ENCODE results near the gene STK11IP.

The STK11IP gene

DNA sequence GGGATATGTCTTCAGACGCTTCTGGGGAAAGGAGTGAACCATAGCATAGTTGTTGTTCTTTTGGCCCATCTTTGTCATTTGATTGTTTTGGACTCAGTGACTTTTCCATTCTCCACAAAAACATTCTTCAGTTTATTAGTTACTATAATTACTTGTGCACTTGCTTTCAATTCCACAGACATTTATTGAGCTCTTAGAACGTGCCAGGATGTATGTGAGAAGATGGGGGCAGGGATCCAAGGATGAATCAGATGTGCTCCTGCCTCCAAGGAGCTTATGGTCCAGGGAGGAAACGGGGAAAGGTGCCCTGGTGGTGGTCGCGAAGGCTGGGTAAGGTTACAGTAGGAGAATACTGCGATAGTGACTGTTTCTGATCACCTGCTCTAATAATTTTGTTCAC, 22.9 kb downstream of the STK11IP start:
- no peak for DNase-seq

DNA sequence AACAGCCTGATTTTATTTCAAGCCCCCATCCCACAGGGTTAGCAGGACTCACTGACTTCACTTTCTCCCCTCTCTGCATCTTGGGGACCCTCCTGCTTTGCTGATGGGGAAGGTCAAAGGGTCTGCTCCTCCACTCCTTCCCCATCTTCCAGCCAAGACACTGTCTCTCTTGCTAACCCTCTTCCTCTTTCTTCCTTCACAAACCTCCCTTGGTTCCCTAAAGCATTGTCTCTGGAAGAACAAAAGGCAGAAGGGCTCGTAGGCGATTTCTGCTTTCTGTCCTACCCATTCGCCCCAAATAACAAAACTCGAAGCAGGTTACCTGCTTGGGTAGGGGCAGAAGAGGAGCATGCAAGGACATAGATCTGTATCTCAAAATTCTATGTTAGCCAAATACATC, 24.3 kb downstream of the STK11IP start:
- DNase-seq: no peak

DNA sequence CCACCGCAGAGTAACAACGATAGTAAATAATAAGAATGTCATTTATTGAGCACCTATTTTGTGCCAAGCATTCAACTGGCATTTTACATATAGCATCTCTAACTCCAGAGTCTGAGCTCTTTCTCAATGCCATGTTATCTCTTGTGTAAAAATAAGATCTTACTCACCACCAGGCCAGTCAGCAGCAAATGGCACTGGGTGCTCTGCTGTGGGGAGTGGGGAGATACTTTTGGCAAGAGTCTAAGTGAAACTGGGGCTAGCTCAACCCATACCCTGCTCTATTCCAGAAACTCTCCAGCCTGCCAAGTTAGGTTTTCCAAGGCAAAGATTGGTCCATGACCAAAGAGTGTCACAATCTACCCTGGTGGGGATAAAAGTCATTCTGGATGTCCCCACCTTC, 24.8 kb downstream of the STK11IP start:
- DNase-seq: no peak

DNA sequence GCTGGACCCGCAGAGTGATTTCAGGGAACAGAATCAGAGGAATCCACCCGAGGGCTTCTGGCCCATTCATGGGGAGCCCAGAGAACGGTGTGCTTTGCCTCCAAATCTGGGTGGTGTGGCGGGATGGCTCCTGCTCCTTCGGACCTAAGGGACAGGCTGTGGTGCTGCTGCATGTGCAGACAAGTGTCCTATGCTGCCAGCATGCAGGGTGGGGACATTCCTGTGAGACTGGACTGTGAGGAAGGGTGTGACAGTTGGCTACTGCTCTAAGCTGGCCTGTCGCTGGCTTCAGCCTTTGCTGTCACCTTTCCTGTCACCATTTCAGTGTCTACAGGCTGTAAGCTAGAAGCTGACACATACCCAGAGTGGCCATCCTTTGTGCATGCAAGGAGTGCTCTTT, 26.9 kb downstream of the STK11IP start:
- DNase-seq: no peak

DNA sequence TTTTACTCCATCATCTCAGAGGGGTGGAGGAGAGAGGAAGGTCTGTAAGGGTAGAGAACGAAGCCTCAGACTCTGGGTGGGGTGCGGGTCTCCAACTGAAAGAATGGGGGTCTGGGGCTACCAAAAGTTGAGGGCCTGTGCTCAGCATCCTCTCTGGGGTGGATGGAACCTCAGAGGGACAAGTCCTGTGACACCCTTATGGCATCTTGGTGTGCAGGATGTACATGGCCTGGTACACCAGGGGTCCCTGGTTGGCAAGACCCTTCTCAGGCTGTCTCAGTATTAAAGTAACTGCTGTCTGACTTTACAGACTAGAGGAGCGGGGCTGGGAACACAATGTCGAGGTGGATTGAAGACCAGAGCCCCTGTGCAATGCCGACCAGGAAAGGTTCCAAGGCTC, 27.5 kb downstream of the STK11IP start:
- no peak for DNase-seq

DNA sequence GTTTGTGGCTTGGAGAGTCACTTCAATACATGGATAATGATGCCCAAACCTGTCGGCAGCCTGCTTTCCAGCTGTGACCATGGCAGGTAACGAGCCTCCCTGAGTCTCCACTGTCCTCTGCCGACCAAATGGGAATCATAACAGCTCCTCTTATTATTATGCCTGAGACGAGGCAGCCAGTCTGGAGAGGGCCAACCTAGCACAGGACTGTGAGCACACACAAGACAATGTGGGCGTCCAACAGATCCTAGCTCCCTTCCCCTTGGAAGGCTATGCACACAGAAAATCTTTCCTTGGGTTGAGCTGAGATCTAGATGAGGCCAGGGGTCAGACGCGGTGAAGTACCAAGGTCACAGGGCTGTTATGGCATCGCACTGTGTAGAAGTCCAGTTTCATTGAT, 28.9 kb downstream of the STK11IP start:
- no peak for DNase-seq

DNA sequence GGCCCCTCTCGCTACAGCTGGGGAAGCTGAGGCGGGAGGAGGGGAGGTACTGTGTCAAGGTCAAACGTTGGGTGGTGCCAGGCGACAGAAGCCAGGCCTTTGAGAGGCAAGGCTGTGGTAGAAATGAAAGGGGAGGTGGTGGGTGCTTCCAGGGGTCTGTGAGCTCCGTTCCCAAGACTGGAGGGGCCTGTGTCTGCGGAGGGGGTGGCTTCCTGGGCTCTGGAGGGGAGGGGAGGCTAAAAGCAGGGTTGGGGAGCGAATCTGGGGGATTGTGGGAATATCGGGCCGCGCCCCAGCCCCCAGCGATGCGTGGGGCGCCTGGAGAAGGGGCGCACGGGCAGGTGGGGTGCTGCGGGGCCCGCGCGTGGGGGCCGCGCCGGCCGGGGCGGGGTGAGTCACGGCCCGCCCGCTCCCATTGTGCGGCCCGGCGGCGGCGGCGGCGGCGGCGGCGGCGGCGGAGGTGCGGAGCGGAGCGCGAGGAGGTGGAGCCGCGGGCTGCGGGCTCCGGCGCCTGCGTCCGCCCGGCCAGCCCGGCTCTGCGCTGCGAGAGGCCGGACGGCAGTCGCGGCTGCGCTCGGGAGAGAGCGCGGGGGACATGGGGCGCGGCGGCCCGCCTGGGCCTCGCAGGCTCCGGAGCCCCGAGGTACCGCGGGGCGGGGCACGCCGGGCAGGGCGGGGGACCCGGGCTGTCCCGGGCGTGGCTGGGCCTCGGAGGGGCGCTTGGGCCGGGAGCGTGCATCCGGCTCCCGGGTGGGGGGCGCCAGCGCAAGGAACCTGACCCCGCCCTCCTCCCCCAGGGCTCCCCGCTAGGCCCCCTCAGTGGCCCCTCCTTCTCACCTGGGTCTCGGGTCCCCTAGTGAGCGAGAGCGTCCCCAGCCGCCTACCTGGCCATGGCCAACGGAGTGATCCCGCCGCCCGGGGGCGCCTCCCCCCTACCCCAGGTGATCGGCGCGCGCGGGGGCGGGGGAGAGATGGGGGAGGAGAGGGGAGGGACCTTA, 29.7 kb downstream of the STK11IP start, which contains the start of gene SLC4A3:
Gene SLC4A3, plus strand, starts transcription at position 528 of the 998 bp plus-strand sequence. Its CDS starts 363 bp downstream, at position 891.
- DNase-seq: no peak

DNA sequence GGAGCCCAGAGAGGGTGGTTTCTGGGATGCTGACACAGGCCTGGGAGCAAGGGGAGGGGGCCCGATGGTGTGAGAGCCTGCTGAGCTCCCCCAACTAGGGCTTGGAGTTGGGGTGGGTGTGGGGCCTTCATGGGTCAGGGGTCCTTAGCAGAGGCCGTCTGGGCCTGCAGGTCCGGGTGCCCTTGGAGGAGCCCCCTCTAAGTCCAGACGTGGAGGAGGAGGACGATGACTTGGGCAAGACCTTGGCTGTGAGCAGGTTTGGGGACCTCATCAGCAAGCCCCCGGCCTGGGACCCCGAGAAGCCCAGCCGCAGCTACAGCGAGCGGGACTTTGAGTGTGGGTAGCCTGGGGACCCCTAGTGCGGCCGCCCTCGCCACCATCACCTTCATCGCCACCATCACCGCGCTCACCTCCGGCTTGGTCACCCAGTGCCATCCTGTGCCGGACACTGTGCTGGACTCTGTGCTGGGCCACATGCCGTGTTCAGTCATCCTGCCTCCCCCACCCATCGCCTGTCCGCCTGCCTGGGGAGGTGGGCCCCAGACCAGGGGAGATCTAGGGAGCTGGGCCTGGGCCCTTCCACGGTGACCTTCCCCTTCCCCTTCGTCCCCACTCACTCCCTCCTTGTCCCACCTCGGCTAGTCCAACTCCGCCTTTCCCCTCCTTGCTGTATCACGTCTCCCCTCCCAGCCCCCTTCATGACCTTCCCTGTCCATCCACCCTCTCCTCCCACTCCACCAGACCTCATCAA, 30.8 kb downstream of the STK11IP start:
- DNase-seq: no peak

DNA sequence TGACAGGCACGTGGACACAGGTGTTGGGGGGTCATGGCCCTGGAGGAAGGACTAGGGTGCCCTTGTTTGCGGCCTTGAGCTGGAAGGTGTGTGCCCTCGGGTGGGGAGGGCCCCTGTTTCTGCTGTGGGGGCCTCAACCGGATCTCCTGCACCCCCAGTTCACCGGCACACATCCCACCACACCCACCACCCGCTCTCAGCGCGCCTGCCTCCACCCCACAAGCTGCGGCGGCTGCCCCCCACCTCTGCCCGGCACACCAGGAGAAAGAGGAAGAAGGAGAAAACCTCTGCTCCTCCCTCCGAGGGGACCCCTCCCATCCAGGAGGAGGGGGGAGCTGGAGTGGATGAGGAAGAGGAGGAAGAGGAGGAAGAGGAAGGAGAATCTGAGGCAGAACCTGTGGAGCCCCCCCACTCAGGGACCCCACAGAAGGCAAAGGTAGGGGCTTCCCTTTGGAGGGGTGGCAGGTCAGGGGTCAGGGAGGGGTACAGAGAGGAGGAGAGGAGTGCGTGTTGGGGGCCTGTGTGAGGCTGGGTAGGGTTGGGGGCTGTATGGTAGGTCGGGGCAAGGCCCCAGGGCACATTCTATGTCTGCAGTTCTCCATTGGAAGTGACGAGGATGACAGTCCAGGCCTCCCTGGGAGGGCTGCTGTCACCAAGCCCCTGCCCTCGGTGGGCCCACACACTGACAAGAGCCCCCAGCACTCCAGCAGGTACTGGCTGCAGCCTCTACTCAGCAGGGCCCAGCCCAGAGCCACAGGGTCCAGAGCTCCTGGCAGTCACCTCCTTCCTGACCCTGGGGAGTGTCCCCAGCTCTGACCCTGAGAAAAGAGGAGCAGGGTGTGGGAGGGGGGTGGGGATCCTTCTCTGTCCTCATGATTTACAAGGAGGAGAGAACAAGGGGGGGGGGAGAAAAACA, 31.6 kb downstream of the STK11IP start:
- no peak for DNase-seq

DNA sequence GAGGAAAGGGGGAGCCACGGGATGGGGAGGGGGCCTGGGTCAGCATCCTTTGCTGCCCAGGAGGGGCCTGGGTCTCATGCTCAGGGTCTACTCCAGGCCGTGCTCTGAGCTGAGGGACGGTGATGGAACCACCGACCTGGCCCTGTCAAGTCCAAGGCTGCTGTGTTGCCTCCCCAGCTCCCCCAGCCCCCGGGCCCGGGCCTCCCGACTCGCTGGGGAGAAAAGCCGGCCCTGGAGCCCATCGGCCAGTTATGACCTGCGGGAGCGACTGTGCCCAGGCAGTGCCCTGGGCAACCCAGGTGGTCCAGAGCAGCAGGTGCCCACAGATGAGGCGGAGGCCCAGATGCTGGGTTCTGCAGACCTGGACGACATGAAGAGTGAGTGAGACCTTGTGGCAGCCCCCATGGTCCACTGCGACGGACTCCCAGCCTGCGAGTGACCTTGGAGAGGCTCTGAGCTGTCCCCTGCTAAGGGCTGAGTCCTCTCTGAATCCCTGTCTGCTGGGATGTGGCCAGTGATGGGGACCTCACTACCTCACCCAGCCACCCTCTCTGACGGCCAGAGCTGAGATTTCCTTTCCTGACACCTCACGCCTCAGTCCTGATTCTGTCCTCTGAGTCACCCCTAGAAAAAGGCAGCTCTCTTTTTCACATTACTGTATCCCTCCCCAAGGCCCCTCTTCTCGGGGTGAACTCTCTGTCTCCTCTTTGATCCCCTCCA, 32.5 kb downstream of the STK11IP start:
- no peak for DNase-seq

DNA sequence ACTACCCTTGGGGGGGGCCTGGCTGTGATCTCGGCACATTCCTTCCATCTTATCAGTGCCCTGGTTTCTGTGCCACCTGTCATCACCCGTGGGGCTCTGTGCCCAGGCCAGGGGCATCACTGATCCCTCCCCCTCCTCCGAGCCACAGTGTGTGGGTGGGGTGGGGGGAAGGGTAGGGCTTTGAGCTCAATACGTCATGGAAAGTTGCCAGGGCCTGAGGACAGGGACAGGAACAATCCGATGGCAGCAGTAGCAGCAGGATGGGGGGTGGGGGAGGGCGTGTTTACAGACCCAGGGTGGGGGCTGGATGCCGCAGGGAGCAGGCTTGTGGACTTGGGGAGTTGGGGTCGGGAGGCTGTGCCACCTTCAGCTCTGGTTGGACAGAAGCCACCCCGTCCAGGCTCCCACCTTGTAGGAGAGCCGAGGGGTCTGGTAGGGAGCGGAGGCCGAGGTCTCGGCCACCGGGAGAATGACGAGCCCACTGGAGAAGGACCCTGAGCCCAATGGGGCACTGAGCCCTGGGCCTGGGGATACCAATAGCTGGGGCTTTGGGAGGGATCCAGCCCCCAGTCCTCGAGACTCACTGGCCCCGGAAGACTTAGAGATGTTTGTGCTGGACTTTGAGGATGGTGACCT, 33.2 kb downstream of the STK11IP start:
- no peak for DNase-seq

DNA sequence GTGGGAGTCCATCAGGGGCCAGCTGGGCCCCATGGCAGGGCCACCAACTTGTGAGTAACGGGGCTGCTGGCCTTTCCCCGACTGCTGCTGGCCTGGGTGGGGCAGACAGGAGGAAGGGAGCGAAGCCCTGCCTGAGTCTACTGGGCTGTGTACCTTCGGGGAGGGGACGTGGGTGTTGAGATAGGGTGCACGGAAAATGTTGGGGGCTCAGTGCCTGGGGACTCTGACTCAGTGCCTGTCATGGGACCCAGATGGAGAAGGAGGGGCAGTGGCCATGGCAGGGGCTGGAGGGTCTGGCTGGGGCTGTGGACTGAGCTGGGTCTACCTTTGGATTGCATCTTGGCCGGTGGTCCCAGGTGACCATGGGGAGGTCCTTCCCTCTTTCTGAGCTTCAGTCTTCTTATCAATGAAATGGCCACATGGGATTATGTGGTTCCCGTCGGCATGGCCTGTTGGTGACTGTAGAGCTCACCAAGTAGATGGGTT, 33.8 kb downstream of the STK11IP start:
- DNase-seq: no peak

DNA sequence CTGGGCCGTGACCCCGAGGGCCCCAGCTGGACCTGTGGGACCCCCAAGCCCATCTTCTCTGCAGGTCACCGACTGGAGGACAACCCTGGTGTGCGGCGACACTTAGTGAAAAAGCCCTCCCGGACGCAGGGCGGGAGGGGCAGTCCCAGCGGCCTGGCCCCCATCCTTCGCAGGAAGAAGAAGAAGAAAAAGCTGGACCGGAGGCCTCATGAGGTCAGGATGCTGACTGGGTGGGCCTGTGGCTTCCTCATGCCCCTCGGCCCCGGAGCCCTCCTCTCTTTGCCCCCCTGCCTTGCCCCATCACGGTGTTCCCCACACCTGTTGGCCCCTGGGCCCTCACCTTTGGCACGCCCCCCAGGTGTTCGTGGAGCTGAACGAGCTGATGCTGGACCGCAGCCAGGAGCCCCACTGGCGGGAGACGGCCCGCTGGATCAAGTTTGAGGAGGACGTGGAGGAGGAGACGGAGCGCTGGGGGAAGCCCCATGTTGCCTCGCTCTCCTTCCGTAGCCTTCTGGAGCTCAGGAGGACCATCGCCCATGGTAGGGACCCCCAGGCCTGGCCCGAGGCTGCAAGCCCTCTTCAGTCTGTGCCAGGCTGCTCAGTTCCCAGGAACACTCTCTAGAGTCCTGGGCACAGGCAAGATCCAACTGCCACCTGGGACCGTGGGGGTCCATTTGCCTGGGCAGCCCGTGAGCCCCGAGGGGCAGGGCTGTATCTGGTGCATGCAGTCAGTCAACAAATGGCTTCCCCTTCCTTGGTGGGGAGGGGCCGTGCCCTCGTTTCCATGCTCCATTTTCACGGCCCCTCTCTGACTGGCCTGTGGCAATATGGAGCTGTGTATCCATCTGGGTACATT, 34.5 kb downstream of the STK11IP start:
- no peak for DNase-seq

DNA sequence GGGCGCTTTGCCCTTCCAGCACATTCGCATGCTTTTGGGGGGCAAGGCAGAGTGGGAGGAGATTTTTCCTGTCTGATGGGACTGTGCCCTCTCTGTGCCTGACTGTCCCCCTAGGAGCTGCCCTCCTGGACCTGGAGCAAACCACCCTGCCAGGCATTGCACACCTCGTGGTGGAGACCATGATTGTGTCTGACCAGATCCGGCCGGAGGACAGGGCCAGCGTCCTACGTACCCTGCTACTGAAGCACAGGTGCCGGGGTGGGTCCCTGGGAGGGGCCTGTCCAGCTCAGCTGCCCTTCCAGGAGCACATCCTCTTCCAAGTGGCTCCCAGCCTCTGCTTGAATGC, 35.1 kb downstream of the STK11IP start:
- no peak for DNase-seq

DNA sequence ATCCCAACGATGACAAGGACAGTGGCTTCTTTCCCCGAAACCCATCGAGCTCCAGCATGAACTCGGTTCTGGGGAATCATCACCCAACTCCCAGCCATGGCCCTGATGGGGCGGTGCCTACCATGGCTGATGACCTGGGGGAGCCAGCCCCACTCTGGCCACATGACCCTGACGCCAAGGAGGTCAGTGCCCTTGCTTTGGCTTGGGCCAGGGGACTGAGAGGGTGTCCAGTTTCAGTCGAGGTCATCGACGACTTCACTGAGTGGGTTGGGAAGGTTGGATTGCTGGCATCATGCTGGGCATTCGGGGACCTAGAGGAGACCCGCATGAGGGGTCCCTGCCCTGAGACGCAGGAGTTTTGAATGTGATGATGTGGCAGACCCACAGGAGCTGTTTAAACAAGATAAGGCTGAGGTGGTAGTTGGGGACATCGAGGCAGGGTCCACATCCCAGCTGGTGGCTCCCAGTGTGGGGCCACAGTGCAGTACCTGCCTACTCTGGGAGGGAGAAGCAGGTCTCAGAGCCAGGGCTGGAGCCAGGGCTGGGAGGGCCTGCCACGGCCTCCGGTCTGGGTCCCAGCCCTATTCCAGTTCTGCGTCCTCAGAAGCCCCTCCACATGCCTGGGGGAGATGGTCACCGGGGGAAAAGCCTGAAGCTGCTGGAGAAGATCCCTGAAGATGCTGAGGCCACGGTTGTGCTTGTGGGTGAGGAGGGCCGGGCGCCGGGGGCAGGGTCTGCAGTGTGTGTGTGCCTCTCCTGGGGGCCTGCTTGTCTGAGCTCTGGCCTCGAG, 35.8 kb downstream of the STK11IP start:
- no peak for DNase-seq

DNA sequence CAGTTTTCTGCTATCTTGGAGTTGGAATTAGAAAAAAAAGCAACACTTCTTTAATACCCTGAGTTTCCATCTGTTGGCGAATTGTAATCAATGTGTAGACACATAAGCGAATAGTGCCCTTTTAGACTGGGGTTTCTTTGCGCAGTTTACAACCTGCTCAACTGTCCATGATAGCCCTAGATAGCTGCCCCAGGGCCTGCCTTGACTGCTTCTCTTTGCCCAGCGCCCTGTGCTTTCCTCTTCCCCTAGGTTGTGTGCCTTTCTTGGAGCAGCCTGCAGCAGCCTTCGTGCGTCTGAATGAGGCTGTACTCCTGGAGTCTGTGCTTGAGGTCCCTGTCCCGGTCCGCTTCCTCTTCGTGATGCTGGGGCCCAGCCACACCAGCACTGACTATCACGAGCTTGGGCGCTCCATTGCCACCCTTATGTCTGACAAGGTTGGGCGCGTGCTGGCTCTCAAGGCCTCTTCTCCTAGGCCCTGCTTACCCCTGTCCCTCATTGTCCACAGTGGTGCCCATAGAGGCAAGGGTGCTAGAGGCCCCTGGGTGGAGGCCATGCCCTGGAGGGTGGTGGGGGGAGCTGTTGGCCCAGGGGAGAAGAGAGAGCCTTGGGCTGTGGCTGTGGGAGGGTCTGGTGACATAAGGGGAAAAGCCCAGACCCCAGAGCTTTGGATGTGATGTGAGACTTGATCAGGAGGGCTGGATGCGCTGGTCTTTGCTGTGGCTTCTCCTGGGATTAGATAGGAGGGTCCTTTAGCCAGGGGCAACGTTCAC, 36.7 kb downstream of the STK11IP start:
- DNase-seq: no peak

DNA sequence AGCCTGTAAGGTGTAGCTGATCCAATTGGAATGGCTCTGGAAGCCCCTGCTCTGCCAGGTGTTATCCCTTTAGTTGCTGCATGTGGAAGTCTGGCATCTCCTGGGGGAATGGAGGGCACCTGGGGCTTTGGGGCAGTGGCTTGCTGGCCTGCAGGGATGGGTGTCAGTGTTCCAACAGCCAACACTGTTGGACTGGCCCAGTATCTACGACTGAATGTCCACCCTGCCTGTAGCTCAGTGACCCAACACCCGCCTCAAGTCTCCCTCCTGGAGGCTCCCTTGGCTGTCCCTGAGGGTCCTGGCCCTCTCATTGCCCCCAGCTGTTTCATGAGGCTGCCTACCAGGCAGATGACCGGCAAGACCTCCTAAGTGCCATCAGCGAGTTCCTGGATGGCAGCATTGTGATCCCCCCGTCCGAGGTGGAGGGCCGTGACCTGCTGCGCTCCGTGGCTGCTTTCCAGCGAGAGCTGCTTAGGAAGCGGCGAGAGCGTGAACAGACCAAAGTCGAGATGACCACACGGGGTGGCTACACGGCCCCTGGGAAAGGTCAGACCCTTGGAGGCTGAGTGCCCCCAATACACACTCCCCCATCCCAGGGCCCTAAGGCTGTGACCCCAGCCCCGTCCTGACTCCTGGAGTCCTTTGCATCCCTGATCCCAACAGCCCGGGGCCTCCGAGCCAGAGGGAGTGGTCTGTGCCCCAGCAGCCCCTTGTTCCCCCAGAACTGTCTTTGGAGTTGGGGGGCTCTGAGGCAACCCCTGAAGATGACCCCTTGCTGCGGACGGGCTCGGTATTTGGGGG, 37.5 kb downstream of the STK11IP start:
- DNase-seq: no peak

Measured in NCI-H774 (cell line).